Neuronal stem cell (in vitro differentiated cells): ENCODE data around the gene KIAA0408.

Source experiments
- DNase-seq: peaks from one replicate; pipeline ENCODE4 v3.0.0-alpha.2; 2013; ENCODE audit warnings: low spot score
- H2AFZ ChIP-seq: one replicate; pipeline ENCODE4 v1.6.1; 2013; ENCODE audit warnings: mild to moderate bottlenecking, low read length, inconsistent platforms
- H2AK5ac ChIP-seq: 2 replicates; pipeline ENCODE4 v1.6.1; 2013; ENCODE audit warnings: low read depth, mild to moderate bottlenecking, inconsistent platforms, low read length, moderate library complexity, mixed read lengths
- H2BK120ac ChIP-seq: 2 replicates; pipeline ENCODE4 v1.6.1; 2013; ENCODE audit warnings: low read depth, mild to moderate bottlenecking, inconsistent platforms, low read length, moderate library complexity, mixed read lengths
- H2BK12ac ChIP-seq: one replicate; pipeline ENCODE4 v1.6.1; 2013; ENCODE audit warnings: low read length, inconsistent platforms
- H2BK15ac ChIP-seq: 2 replicates; pipeline ENCODE4 v1.6.1; 2013; ENCODE audit warnings: mild to moderate bottlenecking, low read length, inconsistent platforms, mixed read lengths
- H2BK5ac ChIP-seq: one replicate; pipeline ENCODE4 v1.6.1; 2013; ENCODE audit warnings: inconsistent platforms, mild to moderate bottlenecking, low read length, moderate library complexity
- H3K14ac ChIP-seq: one replicate; pipeline ENCODE4 v1.6.1; 2013; ENCODE audit warnings: low read length, inconsistent platforms
- H3K18ac ChIP-seq: 2 replicates; pipeline ENCODE4 v1.6.1; 2013; ENCODE audit warnings: low read length, inconsistent platforms
- H3K23ac ChIP-seq: 2 replicates; pipeline ENCODE4 v1.6.1; 2013; ENCODE audit warnings: low read depth, mild to moderate bottlenecking, mixed read lengths, low read length, inconsistent platforms; ENCODE audit not compliant: poor library complexity
- H3K27ac ChIP-seq: replicated peaks from 3 replicates; pipeline ENCODE4 v1.5.1; 2013; ENCODE audit warnings: low read length, inconsistent platforms
- H3K27me3 ChIP-seq, 3 experiments: 2 replicates each; pipeline ENCODE4 v1.6.1; 2013; ENCODE audit warnings: low read length in 3 of 3, mild to moderate bottlenecking in 2 of 3, inconsistent platforms in 1 of 3, low read depth in 1 of 3, mixed read lengths in 1 of 3, moderate library complexity in 1 of 3; ENCODE audit not compliant: control insufficient read depth in 3 of 3, insufficient read depth in 3 of 3
- H3K36me3 ChIP-seq, 2 donors: replicated peaks in 1 of 2; 2 replicates each; pipeline ENCODE4 v1.6.1; 2013; ENCODE audit warnings: low read length in 2 of 2; ENCODE audit not compliant: control insufficient read depth in 2 of 2, insufficient read depth in 2 of 2
- H3K4ac ChIP-seq: 2 replicates; pipeline ENCODE4 v1.6.1; 2013; ENCODE audit warnings: inconsistent platforms, mild to moderate bottlenecking, low read length, moderate library complexity
- H3K4me1 ChIP-seq, 2 donors: 1 replicate in 1 of 2; 2 replicates in 1 of 2; pipeline ENCODE4 v1.6.1; 2013; ENCODE audit warnings: low read length in 2 of 2, low read depth in 1 of 2; ENCODE audit not compliant: control insufficient read depth in 2 of 2, insufficient read depth in 1 of 2
- H3K4me2 ChIP-seq: one replicate; pipeline ENCODE4 v1.6.1; 2013; ENCODE audit warnings: mild to moderate bottlenecking, low read length, inconsistent platforms; ENCODE audit not compliant: insufficient read depth, poor library complexity, severe bottlenecking
- H3K4me3 ChIP-seq, 2 donors: 2 replicates each; pipeline ENCODE4 v1.5.1; 2013; ENCODE audit warnings: low read length in 2 of 2, mild to moderate bottlenecking in 2 of 2, inconsistent platforms in 1 of 2, moderate library complexity in 1 of 2
- H3K79me1 ChIP-seq: one replicate; pipeline ENCODE4 v1.6.1; 2013; ENCODE audit warnings: low read depth, mild to moderate bottlenecking, inconsistent platforms, low read length, moderate library complexity
- H3K9ac ChIP-seq: one replicate; pipeline ENCODE4 v1.6.1; 2013; ENCODE audit warnings: mild to moderate bottlenecking, low read depth, low read length, inconsistent platforms; ENCODE audit not compliant: poor library complexity
- H3K9me3 ChIP-seq, 2 donors: replicated peaks in 1 of 2; 2 replicates each; pipeline versions ENCODE3 to v1.6.1; 2013; ENCODE audit warnings: low read length in 2 of 2, mild to moderate bottlenecking in 2 of 2, inconsistent platforms in 1 of 2, low read depth in 1 of 2, mixed read lengths in 1 of 2, moderate library complexity in 1 of 2; ENCODE audit not compliant: control insufficient read depth in 2 of 2, insufficient read depth in 1 of 2
- H4K8ac ChIP-seq: one replicate; pipeline ENCODE4 v1.6.1; 2013; ENCODE audit warnings: low read depth, mild to moderate bottlenecking, inconsistent platforms, low read length, moderate library complexity
- H4K91ac ChIP-seq: one replicate; pipeline ENCODE4 v1.6.1; 2013; ENCODE audit warnings: low read length, low read depth, mild to moderate bottlenecking, inconsistent platforms; ENCODE audit not compliant: poor library complexity
- WGBS, 2 donors: extraction: QIAGEN DNeasy Blood & Tissue Kit; methylation state at CpG; one replicate each; pipeline ENCODE4 v1.1.7; 2013; ENCODE audit warnings: missing lambda C conversion rate in 2 of 2, mixed read lengths in 1 of 2; ENCODE audit not compliant: insufficient read length in 2 of 2, insufficient replicate concordance in 1 of 2; ENCODE audit errors: extremely low coverage in 2 of 2; 5-methylcytosine and 5-hydroxymethylcytosine counted together

KIAA0408 gene

GRCh38 chr6:127464161-127464880 is 5.1 kb upstream of the KIAA0408 start:
- Histone ChIP-seq H2AFZ (no peak overlapping the region), H3K27ac (no peak overlapping the region), H3K14ac (no peak overlapping the region), H3K4me2 (no peak overlapping the region), H3K23ac (no peak overlapping the region), H2BK120ac (no peak overlapping the region), H3K18ac (no peak overlapping the region), H3K4me3 (no peak overlapping the region), H3K27me3 (no peaks in the 10 kb centered on the region), H4K8ac (no peak overlapping the region), H4K91ac (no peak overlapping the region), H2BK5ac (no peak overlapping the region), H3K4me1 (no peaks in the 10 kb centered on the region), H3K9me3 (no peaks in the 10 kb centered on the region), H3K9ac (no peak overlapping the region), H2AK5ac (no peak overlapping the region), H3K36me3 (peaks cover 0 to 89% of the 10 kb centered on the region in 2 donors), H2BK12ac (no peak overlapping the region), H2BK15ac (no peak overlapping the region), H3K4ac (no peak overlapping the region), H3K79me1 (no peaks in the 10 kb centered on the region)
- WGBS, 2 donors, result no CpG with 5 or more reads among the region's 6 CpGs
- DNase-seq, result no peak

GRCh38 chr6:127463056-127463455 is 3.9 kb upstream of the KIAA0408 start:
- H3K27me3 ChIP-seq, result no peaks in the 10 kb centered on the region
- DNase-seq, result no peak
- H3K18ac ChIP-seq, result no peak overlapping the region
- H3K4me1 ChIP-seq, result peaks cover 3 to 5% of the 10 kb centered on the region in 2 donors
- no peak overlapping the region for H3K23ac ChIP-seq
- H4K91ac ChIP-seq, result no peak overlapping the region
- no peaks in the 10 kb centered on the region for H3K9me3 ChIP-seq
- no peak overlapping the region for H2BK120ac ChIP-seq
- no peak overlapping the region for H3K27ac ChIP-seq
- no CpG with 5 or more reads among the region's 5 CpGs for WGBS, 2 donors
- no peak overlapping the region for H3K4me2 ChIP-seq
- no peak overlapping the region for H2BK5ac ChIP-seq
- H3K4ac ChIP-seq, result no peak overlapping the region
- H3K79me1 ChIP-seq, result no peaks in the 10 kb centered on the region
- no peak overlapping the region for H2BK15ac ChIP-seq
- H3K14ac ChIP-seq, result no peak overlapping the region
- H4K8ac ChIP-seq, result no peak overlapping the region
- no peak overlapping the region for H3K4me3 ChIP-seq
- H2AK5ac ChIP-seq, result no peak overlapping the region
- H2AFZ ChIP-seq, result no peak overlapping the region
- H2BK12ac ChIP-seq, result no peak overlapping the region
- no peak overlapping the region for H3K9ac ChIP-seq
- H3K36me3 ChIP-seq, result peaks cover 0 to 88% of the 10 kb centered on the region in 2 donors

- DNase-seq, result no peak
- Histone ChIP-seq H3K18ac (no peak overlapping the region), H3K9me3 (no peaks in the 10 kb centered on the region), H2BK15ac (no peak overlapping the region), H3K27ac (no peak overlapping the region), H2AK5ac (no peak overlapping the region), H3K27me3 (no peaks in the 10 kb centered on the region), H4K91ac (no peak overlapping the region), H2BK120ac (no peak overlapping the region), H3K4me3 (no peak overlapping the region), H3K14ac (no peak overlapping the region), H3K9ac (no peak overlapping the region), H2BK5ac (no peak overlapping the region), H3K4ac (no peak overlapping the region), H2AFZ (no peak overlapping the region), H3K4me2 (no peak overlapping the region), H4K8ac (no peak overlapping the region), H3K23ac (no peak overlapping the region), H3K4me1 (peaks cover 3 to 5% of the 10 kb centered on the region in 2 donors), H2BK12ac (no peak overlapping the region), H3K36me3 (peaks cover 0 to 90% of the 10 kb centered on the region in 2 donors), H3K79me1 (no peaks in the 10 kb centered on the region)
- WGBS, 2 donors, result no CpG with 5 or more reads among the region's 2 CpGs
Measured at GRCh38 chr6:127462376-127462775, 3.2 kb upstream of the KIAA0408 start.

GRCh38 chr6:127460465-127460864 is 1.3 kb upstream of the KIAA0408 start:
- Histone ChIP-seq H3K9ac (no peak overlapping the region), H2AK5ac (no peak overlapping the region), H3K4ac (no peak overlapping the region), H4K91ac (no peak overlapping the region), H3K27ac (no peak overlapping the region), H3K4me1 (peaks cover 3 to 5% of the 10 kb centered on the region in 2 donors), H2BK15ac (no peak overlapping the region), H3K4me2 (no peak overlapping the region), H3K36me3 (peaks cover 0 to 92% of the 10 kb centered on the region in 2 donors), H2BK5ac (no peak overlapping the region), H2BK12ac (no peak overlapping the region), H3K4me3 (no peak overlapping the region), H3K14ac (no peak overlapping the region), H3K18ac (no peak overlapping the region), H3K9me3 (no peaks in the 10 kb centered on the region), H3K23ac (no peak overlapping the region), H3K79me1 (no peaks in the 10 kb centered on the region), H2AFZ (no peak overlapping the region), H3K27me3 (no peaks in the 10 kb centered on the region), H4K8ac (no peak overlapping the region), H2BK120ac (no peak overlapping the region)
- WGBS, 2 donors, result no CpG with 5 or more reads among the region's 1 CpG
- no peak for DNase-seq
